KMS-11 (cell line): ENCODE measurements around the gene RASSF6.

Experiments used
- H2AFZ ChIP-seq: fragments of 200-600 bp; sonication (generic); 2 replicates; pipeline ENCODE4 v1.6.1; 2016; ENCODE audit warnings: antibody characterized with exemption, mixed run types, low read depth
- H3K27ac ChIP-seq: fragments of 200-600 bp; sonication (generic); 2 replicates; pipeline ENCODE4 v1.6.1; 2016; ENCODE audit warnings: mild to moderate bottlenecking, mixed run types
- H3K27me3 ChIP-seq: fragments of 200-600 bp; sonication (generic); 2 replicates; pipeline ENCODE4 v1.6.1; 2017; ENCODE audit warnings: mild to moderate bottlenecking, low read depth, mixed run types, moderate library complexity; ENCODE audit not compliant: insufficient read depth
- H3K36me3 ChIP-seq: fragments of 200-600 bp; sonication (generic); 2 replicates; pipeline ENCODE4 v1.6.1; 2017; ENCODE audit warnings: mild to moderate bottlenecking, mixed run types; ENCODE audit not compliant: insufficient read depth
- H3K4me1 ChIP-seq: fragments of 200-600 bp; sonication (generic); 2 replicates; pipeline ENCODE4 v1.6.1; 2016; ENCODE audit warnings: mild to moderate bottlenecking, low read depth, mixed run types; ENCODE audit not compliant: poor library complexity, severe bottlenecking
- H3K4me2 ChIP-seq: fragments of 200-600 bp; sonication (generic); 2 replicates; pipeline ENCODE4 v1.7.0; 2016; ENCODE audit warnings: mild to moderate bottlenecking, mixed run types
- H3K4me3 ChIP-seq: fragments of 200-600 bp; sonication (generic); IDR thresholded peaks from 2 replicates; pipeline ENCODE4 v1.6.1; 2017; ENCODE audit warnings: low read depth, low read length, mixed read lengths; ENCODE audit not compliant: insufficient read depth
- H3K79me2 ChIP-seq: fragments of 200-600 bp; sonication (generic); 2 replicates; pipeline ENCODE4 v1.6.1; 2016; ENCODE audit warnings: low read depth, mixed run types; ENCODE audit not compliant: insufficient read depth
- H3K9ac ChIP-seq: fragments of 200-600 bp; sonication (generic); 2 replicates; pipeline ENCODE4 v1.6.1; 2016; ENCODE audit warnings: mild to moderate bottlenecking, mixed run types
- H4K20me1 ChIP-seq: fragments of 200-600 bp; sonication (generic); 2 replicates; pipeline ENCODE4 v1.6.1; 2016; ENCODE audit warnings: mild to moderate bottlenecking, mixed run types; ENCODE audit not compliant: insufficient read depth
- CTCF ChIP-seq: fragments of 200-600 bp; sonication (generic); conservative IDR thresholded peaks from 2 replicates; pipeline ENCODE4 v1.6.1; 2017; ENCODE audit warnings: low read depth, mild to moderate bottlenecking, antibody characterized with exemption, low read length, moderate library complexity, mixed read lengths

Gene RASSF6

DNA sequence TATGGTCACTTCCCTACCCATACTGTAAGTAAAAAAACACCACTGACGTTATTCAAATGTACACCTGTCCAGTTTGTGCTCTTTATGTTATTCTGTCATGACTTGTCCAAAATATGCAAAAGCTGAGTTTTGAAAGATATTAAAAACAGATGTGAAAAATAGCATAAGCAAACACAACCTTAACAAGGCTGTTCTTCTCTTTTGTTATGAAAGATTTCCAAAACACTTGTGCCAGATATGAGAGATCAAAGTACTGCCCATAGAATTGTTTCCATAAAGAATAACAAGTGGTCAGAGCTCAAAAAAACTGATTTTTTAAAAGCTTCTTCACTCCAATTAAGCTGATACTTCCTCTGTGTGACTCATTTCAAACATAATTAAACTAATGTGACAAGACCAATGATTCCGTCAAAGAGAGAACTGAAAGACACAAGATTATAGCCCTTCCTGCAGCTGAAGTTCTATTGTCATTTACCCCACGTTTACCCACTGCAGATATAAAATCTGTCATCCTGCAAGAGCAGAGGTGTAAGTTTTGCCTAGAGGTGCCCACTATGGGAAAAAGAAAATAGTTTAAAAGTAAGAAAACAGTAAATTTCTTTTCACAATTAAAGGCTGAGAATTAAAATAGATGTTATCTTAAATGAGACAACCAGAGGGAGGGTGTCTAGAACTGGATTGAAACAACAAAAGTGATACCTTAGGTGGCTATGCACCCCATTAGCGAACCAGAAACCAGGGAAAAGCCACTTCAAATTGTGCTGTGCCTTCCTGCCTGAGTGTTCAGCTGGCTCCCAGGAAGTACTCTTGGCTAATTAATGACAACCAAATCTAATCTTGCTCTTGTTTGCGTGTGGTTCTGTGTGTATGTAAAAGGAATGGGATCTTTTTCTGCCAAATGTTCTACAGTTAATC lies 30.1 kb downstream of the RASSF6 start:
- H2AFZ ChIP-seq = no peak overlapping the region
- peaks cover 7% of the 10 kb centered on the region for H3K4me1 ChIP-seq
- no peaks in the 10 kb centered on the region for H3K27me3 ChIP-seq
- H3K4me3 ChIP-seq = no peak overlapping the region
- H3K79me2 ChIP-seq = no peaks in the 10 kb centered on the region
- H3K27ac ChIP-seq = no peak overlapping the region; the same call in 1 of the 2 replicates
- H3K4me2 ChIP-seq = 0 out of 2 replicates have a peak overlapping the region, but pooled peaks have one; percentile 17
- no peak for TF ChIP-seq CTCF
- no peaks in the 10 kb centered on the region for H3K36me3 ChIP-seq
- H3K9ac ChIP-seq = no peak overlapping the region
- no peaks in the 10 kb centered on the region for H4K20me1 ChIP-seq

- H3K79me2 ChIP-seq = no peaks in the 10 kb centered on the region
- H3K36me3 ChIP-seq = no peaks in the 10 kb centered on the region
- no peak overlapping the region for H3K4me2 ChIP-seq
- H3K4me3 ChIP-seq = no peak overlapping the region
- peaks cover 7% of the 10 kb centered on the region for H3K4me1 ChIP-seq
- H4K20me1 ChIP-seq = no peaks in the 10 kb centered on the region
- H3K9ac ChIP-seq = no peak overlapping the region
- no peak for TF ChIP-seq CTCF
- H3K27ac ChIP-seq = no peak overlapping the region
- no peak overlapping the region for H2AFZ ChIP-seq
- H3K27me3 ChIP-seq = no peaks in the 10 kb centered on the region
These were observed 30.9 kb downstream of the RASSF6 start for GRCh38 chr4:73589261-73589847.

GRCh38 chr4:73588613-73589012 lies 31.6 kb downstream of the RASSF6 start:
- Histone ChIP-seq H3K27ac (no peak overlapping the region), H4K20me1 (no peaks in the 10 kb centered on the region), H3K4me3 (no peak overlapping the region), H3K9ac (no peak overlapping the region), H3K4me1 (peaks cover 7% of the 10 kb centered on the region), H3K79me2 (no peaks in the 10 kb centered on the region), H3K27me3 (no peaks in the 10 kb centered on the region), H3K36me3 (no peaks in the 10 kb centered on the region), H3K4me2 (no peak overlapping the region), H2AFZ (no peak overlapping the region)
- TF ChIP-seq CTCF = no peak

DNA sequence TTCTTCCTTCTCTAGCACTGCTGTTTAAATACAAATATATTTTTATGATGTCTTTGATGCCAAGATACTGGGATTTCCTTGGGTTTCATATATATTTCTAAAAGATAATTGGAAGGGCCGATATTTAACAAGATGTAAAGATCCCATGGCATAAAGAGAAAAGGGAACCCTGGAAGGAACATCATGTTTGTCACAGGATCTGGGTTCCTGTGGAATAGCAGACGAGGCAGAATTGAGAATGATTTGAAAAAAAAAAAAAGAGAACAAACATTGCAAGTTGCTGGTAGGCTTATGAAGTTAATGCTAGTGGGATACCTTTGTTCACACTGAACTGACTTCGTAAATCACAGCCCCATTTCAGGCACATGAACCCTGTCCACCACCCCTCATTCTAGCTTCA lies 33.6 kb downstream of the RASSF6 start:
- Histone ChIP-seq H3K27ac (no peak overlapping the region), H3K4me2 (no peak overlapping the region), H3K79me2 (no peaks in the 10 kb centered on the region), H3K27me3 (no peaks in the 10 kb centered on the region), H4K20me1 (no peaks in the 10 kb centered on the region), H3K4me3 (no peak overlapping the region), H3K36me3 (no peaks in the 10 kb centered on the region), H2AFZ (no peak overlapping the region), H3K9ac (no peak overlapping the region), H3K4me1 (peaks cover 7% of the 10 kb centered on the region)
- TF ChIP-seq CTCF = no peak
